DMS153 treated with DMSO at 0.1 percent for 48 hours (cell line): Measurements from ENCODE around the gene NID2.

Source experiments
- DNase-seq: peaks from one replicate; lab custom pipeline; 2025; ENCODE audit not compliant: unreplicated experiment; lab: John Stamatoyannopoulos, UW

The NID2 gene

GRCh38 chr14:51967521-51967920, 101.3 kb downstream of the NID2 start:
- DNase-seq, result no peak

GRCh38 chr14:51963286-51963685, 105.6 kb downstream of the NID2 start:
- DNase-seq, result no peak

- DNase-seq, result no peak
These were observed 106.1 kb downstream of the NID2 start for GRCh38 chr14:51962711-51963110.

GRCh38 chr14:51960866-51961265, 108.0 kb downstream of the NID2 start:
- DNase-seq, result no peak

- DNase-seq, result no peak
These were observed 108.9 kb downstream of the NID2 start for GRCh38 chr14:51959928-51960327.

- no peak for DNase-seq
These were observed 110.9 kb downstream of the NID2 start for GRCh38 chr14:51957950-51958349.
